HEK293 (cell line): ENCODE measurements around the gene TNNI3K.

Experiments
- CTCF ChIA-PET: fragments of 350-600 bp; formaldehyde crosslinking; extraction: SDS; loops from one replicate; lab custom pipeline; 2021; ENCODE audit warnings: antibody characterized with exemption; lab: Yijun Ruan, JAX
- POLR2A ChIA-PET: fragments of 300-600 bp; formaldehyde crosslinking; extraction: SDS; loops from one replicate; lab custom pipeline; 2020; ENCODE audit warnings: antibody characterized with exemption, inconsistent platforms; lab: Yijun Ruan, JAX
- H3K27ac ChIP-seq: fragments of 200-500 bp; sonication (Bioruptor generic); 2 replicates; pipeline ENCODE4 v1.5.1; 2014; ENCODE audit warnings: low read depth, low read length, control low read depth, inconsistent platforms; ENCODE audit errors: extremely low read depth
- H3K36me3 ChIP-seq, 2 experiments: fragments of 200-500 bp in 1 of 2; sonication (Bioruptor generic) in 1 of 2; 1 replicate in 1 of 2; 2 replicates in 1 of 2; pipeline ENCODE4 v1.5.1; 2014 to 2017; ENCODE audit warnings: inconsistent platforms in 2 of 2, low read length in 2 of 2; ENCODE audit not compliant: control insufficient read depth in 2 of 2, insufficient read depth in 1 of 2
- H3K4me1 ChIP-seq: fragments of 200-500 bp; sonication (Bioruptor generic); 2 replicates; pipeline ENCODE4 v1.5.1; 2014; ENCODE audit warnings: mild to moderate bottlenecking, low read length, inconsistent platforms; ENCODE audit not compliant: control insufficient read depth, insufficient read depth
- H3K4me3 ChIP-seq: 2 replicates; pipeline ENCODE4 v1.5.1; 2011; ENCODE audit warnings: low read depth, mild to moderate bottlenecking, control low read depth, low read length, moderate library complexity
- H3K9me3 ChIP-seq: fragments of 200-500 bp; sonication (Bioruptor generic); 2 replicates; pipeline ENCODE4 v1.5.1; 2014; ENCODE audit warnings: low read depth, low read length, inconsistent platforms; ENCODE audit not compliant: control insufficient read depth, insufficient read depth
- EGR2 ChIP-seq: fragments of 450-650 bp; formaldehyde crosslinking; IDR thresholded peaks from 2 replicates; pipeline ENCODE4 v1.5.1; 2016; ENCODE audit warnings: low read depth, missing biosample characterization, missing genetic modification characterization
- GLIS2 ChIP-seq: fragments of 450-650 bp; formaldehyde crosslinking; IDR thresholded peaks from 2 replicates; pipeline ENCODE4 v1.5.1; 2016; ENCODE audit warnings: missing biosample characterization, missing genetic modification characterization
- KLF16 ChIP-seq: fragments of 450-650 bp; formaldehyde crosslinking; IDR thresholded peaks from 2 replicates; pipeline ENCODE4 v1.5.1; 2017; ENCODE audit warnings: missing biosample characterization, missing genetic modification characterization
- KLF9 ChIP-seq: fragments of 450-650 bp; formaldehyde crosslinking; IDR thresholded peaks from 2 replicates; pipeline ENCODE4 v1.5.1; 2016; ENCODE audit warnings: missing biosample characterization, missing genetic modification characterization, low read depth
- MEIS1 ChIP-seq: sonication (generic); formaldehyde crosslinking; IDR thresholded peaks from 2 replicates; pipeline ENCODE4 v1.8.1; 2022; ENCODE audit warnings: missing genetic modification reagents, mild to moderate bottlenecking, borderline replicate concordance
- SP7 ChIP-seq: fragments of 450-650 bp; formaldehyde crosslinking; IDR thresholded peaks from 2 replicates; pipeline ENCODE4 v1.5.1; 2016; ENCODE audit warnings: missing biosample characterization, missing genetic modification characterization
- ZBTB48 ChIP-seq: fragments of 450-650 bp; formaldehyde crosslinking; IDR thresholded peaks from 2 replicates; pipeline ENCODE4 v1.5.1; 2016; ENCODE audit warnings: missing biosample characterization, missing genetic modification characterization
- ZBTB6 ChIP-seq: fragments of 450-650 bp; formaldehyde crosslinking; IDR thresholded peaks from 2 replicates; pipeline ENCODE4 v1.5.1; 2017; ENCODE audit warnings: missing biosample characterization, missing genetic modification characterization
- ZBTB8A ChIP-seq: fragments of 450-650 bp; formaldehyde crosslinking; IDR thresholded peaks from 2 replicates; pipeline ENCODE4 v1.5.1; 2016; ENCODE audit warnings: missing biosample characterization, missing genetic modification characterization
- ZFHX2 ChIP-seq: fragments of 450-650 bp; formaldehyde crosslinking; conservative IDR thresholded peaks from 2 replicates; pipeline ENCODE4 v1.5.1; 2016; ENCODE audit warnings: missing biosample characterization, missing genetic modification characterization
- ZNF2 ChIP-seq: fragments of 450-650 bp; formaldehyde crosslinking; IDR thresholded peaks from 2 replicates; pipeline ENCODE4 v1.5.1; 2016; ENCODE audit warnings: missing biosample characterization, missing genetic modification characterization
- ZNF398 ChIP-seq: fragments of 450-650 bp; formaldehyde crosslinking; IDR thresholded peaks from 2 replicates; pipeline ENCODE4 v1.5.1; 2017; ENCODE audit warnings: missing biosample characterization, missing genetic modification characterization
- ZNF426 ChIP-seq: fragments of 450-650 bp; formaldehyde crosslinking; IDR thresholded peaks from 2 replicates; pipeline ENCODE4 v1.5.1; 2017; ENCODE audit warnings: missing biosample characterization, missing genetic modification characterization, mild to moderate bottlenecking, inconsistent platforms, moderate library complexity
- ZNF510 ChIP-seq: fragments of 450-650 bp; formaldehyde crosslinking; IDR thresholded peaks from 2 replicates; pipeline ENCODE4 v1.5.1; 2018; ENCODE audit warnings: mild to moderate bottlenecking, missing genetic modification characterization, missing biosample characterization; ENCODE audit not compliant: insufficient replicate concordance
- ZNF518A ChIP-seq: fragments of 450-650 bp; formaldehyde crosslinking; conservative IDR thresholded peaks from 2 replicates; pipeline ENCODE4 v1.5.1; 2016; ENCODE audit warnings: low read depth, missing biosample characterization, missing genetic modification characterization
- ZNF544 ChIP-seq: fragments of 450-650 bp; formaldehyde crosslinking; IDR thresholded peaks from 2 replicates; pipeline ENCODE4 v1.5.0; 2017; ENCODE audit warnings: missing biosample characterization, missing genetic modification characterization
- ZNF560 ChIP-seq: fragments of 450-650 bp; formaldehyde crosslinking; IDR thresholded peaks from 2 replicates; pipeline ENCODE4 v1.5.1; 2017; ENCODE audit warnings: missing biosample characterization, missing genetic modification characterization, borderline replicate concordance
- ZNF600 ChIP-seq: fragments of 450-650 bp; formaldehyde crosslinking; IDR thresholded peaks from 2 replicates; pipeline ENCODE4 v1.5.1; 2016; ENCODE audit warnings: missing biosample characterization, missing genetic modification characterization
- ZNF692 ChIP-seq: fragments of 450-650 bp; formaldehyde crosslinking; IDR thresholded peaks from 2 replicates; pipeline ENCODE4 v1.5.1; 2016; ENCODE audit warnings: missing biosample characterization, missing genetic modification characterization
- ZNF785 ChIP-seq: fragments of 450-650 bp; formaldehyde crosslinking; IDR thresholded peaks from 2 replicates; pipeline ENCODE4 v1.5.1; 2016; ENCODE audit warnings: missing biosample characterization, missing genetic modification characterization
- ZSCAN23 ChIP-seq: fragments of 450-650 bp; formaldehyde crosslinking; IDR thresholded peaks from 2 replicates; pipeline ENCODE4 v1.5.1; 2016; ENCODE audit warnings: missing biosample characterization, missing genetic modification characterization
- ZSCAN5A ChIP-seq: fragments of 450-650 bp; formaldehyde crosslinking; IDR thresholded peaks from 2 replicates; pipeline ENCODE4 v1.5.1; 2016; ENCODE audit warnings: missing biosample characterization, missing genetic modification characterization
- TF ChIP-seq, protein P1 (sequence below): IDR thresholded peaks from 2 replicates; pipeline ENCODE4 v1.6.1; 2011; ENCODE audit warnings: mild to moderate bottlenecking, low read depth, low read length, borderline replicate concordance
- TF ChIP-seq, protein P2 (sequence below): fragments of 450-650 bp; formaldehyde crosslinking; IDR thresholded peaks from 2 replicates; pipeline ENCODE4 v1.5.1; 2016; ENCODE audit warnings: missing biosample characterization, missing genetic modification characterization

TNNI3K gene

DNA sequence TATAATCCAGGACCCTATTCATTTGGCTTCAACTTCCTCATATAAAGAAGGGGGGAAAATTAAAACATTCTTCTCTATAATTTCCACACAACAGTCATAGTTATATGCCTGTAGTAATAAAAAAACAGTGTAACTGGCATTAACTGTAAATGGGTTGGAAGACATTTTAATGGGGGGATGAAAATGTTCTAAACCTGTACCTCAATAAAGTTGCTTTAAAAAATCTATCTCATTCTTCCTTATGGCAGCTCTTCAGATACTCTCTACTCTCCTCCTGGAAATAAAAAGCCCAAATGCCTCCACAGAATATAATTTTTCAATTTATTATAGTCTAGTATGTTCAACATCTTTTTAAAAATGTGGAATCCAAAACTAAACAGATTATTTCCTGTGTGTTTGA, 39.8 kb upstream of the TNNI3K start:
- TF ChIP-seq SP7 (no peak), ZNF785 (tag by site-specific recombination) (no peak), ZSCAN5A (tag by site-specific recombination) (no peak), ZNF692 (tag by site-specific recombination) (no peak), EGR2 (tag by site-specific recombination) (no peak), ZNF600 (no peak), ZBTB8A (tag by site-specific recombination) (no peak), GLIS2 (tag by site-specific recombination) (no peak), ZNF510 (no peak), ZNF398 (tag by site-specific recombination) (no peak), ZNF518A (tag by site-specific recombination) (no peak), KLF9 (tag by site-specific recombination) (no peak), ZNF544 (no peak), ZSCAN23 (no peak)
- TF ChIP-seq, protein P1, sequence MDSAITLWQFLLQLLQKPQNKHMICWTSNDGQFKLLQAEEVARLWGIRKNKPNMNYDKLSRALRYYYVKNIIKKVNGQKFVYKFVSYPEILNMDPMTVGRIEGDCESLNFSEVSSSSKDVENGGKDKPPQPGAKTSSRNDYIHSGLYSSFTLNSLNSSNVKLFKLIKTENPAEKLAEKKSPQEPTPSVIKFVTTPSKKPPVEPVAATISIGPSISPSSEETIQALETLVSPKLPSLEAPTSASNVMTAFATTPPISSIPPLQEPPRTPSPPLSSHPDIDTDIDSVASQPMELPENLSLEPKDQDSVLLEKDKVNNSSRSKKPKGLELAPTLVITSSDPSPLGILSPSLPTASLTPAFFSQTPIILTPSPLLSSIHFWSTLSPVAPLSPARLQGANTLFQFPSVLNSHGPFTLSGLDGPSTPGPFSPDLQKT, result no peak
- no peaks in the 10 kb centered on the region for H3K4me1 ChIP-seq
- ChIA-PET CTCF (no interaction called here), POLR2A (no interaction called here)
- H3K9me3 ChIP-seq, result no peaks in the 10 kb centered on the region
- no peaks in the 10 kb centered on the region for H3K36me3 ChIP-seq
- no peak overlapping the region for H3K4me3 ChIP-seq
- H3K27ac ChIP-seq, result no peak overlapping the region

GRCh38 chr1:74197255-74197654, 37.9 kb upstream of the TNNI3K start:
- POLR2A ChIA-PET, result no interaction called here
- Histone ChIP-seq H3K27ac (no peak overlapping the region), H3K4me3 (no peak overlapping the region), H3K4me1 (no peaks in the 10 kb centered on the region), H3K36me3 (peaks cover 0 to 3% of the 10 kb centered on the region in 2 experiments; a peak in 1 of 3 replicates), H3K9me3 (no peaks in the 10 kb centered on the region)
- CTCF ChIA-PET, result no interaction called here
- TF ChIP-seq KLF16 (tag by site-specific recombination) (no peak), ZNF560 (no peak), EGR2 (tag by site-specific recombination) (no peak), MEIS1 (CRISPR knock-in tag) (no peak), ZBTB6 (no peak), ZSCAN23 (no peak), ZNF2 (tag by site-specific recombination) (no peak), ZBTB48 (tag by site-specific recombination) (no peak), ZNF426 (tag by site-specific recombination) (no peak), ZFHX2 (tag by site-specific recombination) (no peak)
- TF ChIP-seq, protein P2, sequence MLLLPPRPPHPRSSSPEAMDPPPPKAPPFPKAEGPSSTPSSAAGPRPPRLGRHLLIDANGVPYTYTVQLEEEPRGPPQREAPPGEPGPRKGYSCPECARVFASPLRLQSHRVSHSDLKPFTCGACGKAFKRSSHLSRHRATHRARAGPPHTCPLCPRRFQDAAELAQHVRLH (tag by site-specific recombination), result no peak
